HepG2 (cell line): ENCODE results near the gene TMEM130. TPM values are rescaled to one million over a fixed set of nuclear protein-coding genes. Genes with fewer than 3 reads are reported as not detected.

Experiments used
- ATAC-seq: fragments of 200-7000 bp; cut with Tn5 transposase; 3 replicates; pipeline ENCODE4 v1.9.1; 2020; ENCODE audit warnings: mild to moderate bottlenecking, moderate library complexity
- BruUV-seq: library from RNA; stranded (reverse); fragments of 400-500 nt; replicated peaks from 2 replicates; lab custom pipeline; 2021; lab: Mats Ljungman, UMichigan
- CTCF ChIA-PET: fragments of 300-600 bp; formaldehyde crosslinking; extraction: SDS; loops from one replicate; lab custom pipeline; 2021; ENCODE audit warnings: low total read pairs, inconsistent platforms, low intra/inter-chr PET ratio; lab: Yijun Ruan, JAX
- POLR2A ChIA-PET: fragments of 350-600 bp; sonication (Branson Sonifier 250); formaldehyde crosslinking; loops from one replicate; lab custom pipeline; 2020; ENCODE audit warnings: antibody characterized with exemption, inconsistent platforms; lab: Yijun Ruan, JAX
- DNase-seq: peaks from one replicate; pipeline ENCODE4 v3.0.0-alpha.2; 2015; ENCODE audit warnings: low spot score
- FAIRE-seq: peaks from 3 replicates; lab custom pipeline; 2011; peaks lifted over from hg19 to GRCh38; lab: Jason Lieb, UNC
- H2AFZ ChIP-seq: one replicate; pipeline ENCODE4 v1.6.1; 2011; ENCODE audit warnings: low read length, inconsistent platforms
- H3K27ac ChIP-seq: fragments of 300-600 bp; 3 replicates; pipeline ENCODE4 v1.8.0; 2011; ENCODE audit warnings: mixed run types, mild to moderate bottlenecking, mixed read lengths, low read length, inconsistent platforms; ENCODE audit not compliant: insufficient read depth; ENCODE audit errors: extremely low read length
- H3K27me3 ChIP-seq, 2 experiments: fragments of 200-600 bp in 1 of 2; 2 replicates in 1 of 2; 3 replicates in 1 of 2; pipeline versions ENCODE4 v1.6.0 to v1.8.0; 2011; ENCODE audit warnings: low read length in 2 of 2, mild to moderate bottlenecking in 2 of 2, moderate library complexity in 2 of 2, inconsistent platforms in 1 of 2; ENCODE audit not compliant: insufficient read depth in 2 of 2, control insufficient read depth in 1 of 2
- H3K36me3 ChIP-seq, 2 experiments: fragments of 200-600 bp in 1 of 2; replicated peaks in 1 of 2; 2 replicates in 1 of 2; 3 replicates in 1 of 2; pipeline versions ENCODE4 v1.5.1 to v1.8.0; 2011; ENCODE audit warnings: low read length in 2 of 2, inconsistent platforms in 1 of 2; ENCODE audit not compliant: insufficient read depth in 2 of 2, control insufficient read depth in 1 of 2
- H3K4me1 ChIP-seq: 2 replicates; pipeline ENCODE4 v1.5.1; 2012; ENCODE audit warnings: low read length, inconsistent platforms; ENCODE audit not compliant: insufficient read depth
- H3K4me2 ChIP-seq: 2 replicates; pipeline ENCODE4 v1.6.0; 2011; ENCODE audit warnings: low read depth, low read length, inconsistent platforms
- H3K4me3 ChIP-seq, 3 experiments: fragments of 200-600 bp in 1 of 3; sonication (generic), shearing (Covaris generic) in 1 of 3; replicated peaks in 1 of 3; 2 replicates each; pipeline ENCODE4 v1.5.1; 2011 to 2016; ENCODE audit warnings: low read length in 3 of 3, inconsistent platforms in 2 of 3, low read depth in 2 of 3, mild to moderate bottlenecking in 2 of 3, control low read depth in 1 of 3, mixed read lengths in 1 of 3; ENCODE audit not compliant: insufficient read depth in 1 of 3
- H3K79me2 ChIP-seq: one replicate; pipeline ENCODE4 v1.6.1; 2011; ENCODE audit warnings: low read length, inconsistent platforms; ENCODE audit not compliant: insufficient read depth
- H3K9ac ChIP-seq: 2 replicates; pipeline ENCODE4 v1.6.0; 2011; ENCODE audit warnings: mild to moderate bottlenecking, low read depth, low read length, inconsistent platforms; ENCODE audit not compliant: insufficient read depth
- H3K9me3 ChIP-seq: 2 replicates; pipeline ENCODE4 v1.5.1; 2012; ENCODE audit warnings: mild to moderate bottlenecking, low read length
- H4K20me1 ChIP-seq: 2 replicates; pipeline ENCODE4 v1.6.0; 2011; ENCODE audit warnings: inconsistent platforms, mild to moderate bottlenecking, low read length, moderate library complexity; ENCODE audit not compliant: insufficient read depth
- IRF2 ChIP-seq: IDR thresholded peaks from 2 replicates; pipeline ENCODE4 v1.6.1; 2018; ENCODE audit warnings: missing genetic modification reagents, missing compliant biosample characterization
- MATR3 ChIP-seq: sonication (generic); formaldehyde crosslinking; IDR thresholded peaks from 2 replicates; pipeline ENCODE4 v1.4.0; 2020; ENCODE audit warnings: missing genetic modification reagents
- MEIS2 ChIP-seq: sonication (generic); formaldehyde crosslinking; IDR thresholded peaks from 2 replicates; pipeline ENCODE4 v1.9.0; 2021; ENCODE audit warnings: mild to moderate bottlenecking, missing genetic modification reagents
- NR2F6 ChIP-seq, 2 experiments: IDR thresholded peaks; 2 replicates each; pipeline ENCODE4 v1.6.1; 2016; ENCODE audit warnings: antibody characterized with exemption in 1 of 2, mild to moderate bottlenecking in 1 of 2
- SALL1 ChIP-seq: sonication (generic); formaldehyde crosslinking; IDR thresholded peaks from 2 replicates; pipeline ENCODE4 v1.8.0; 2022; ENCODE audit warnings: mild to moderate bottlenecking, missing genetic modification reagents
- ZBTB20 ChIP-seq: sonication (generic); formaldehyde crosslinking; IDR thresholded peaks from 2 replicates; pipeline ENCODE4 v1.8.1; 2023; ENCODE audit warnings: missing genetic modification reagents, low read depth, mild to moderate bottlenecking, borderline replicate concordance
- ZNF891 ChIP-seq: sonication (generic); formaldehyde crosslinking; IDR thresholded peaks from 2 replicates; pipeline ENCODE4 v1.5.0; 2020; ENCODE audit warnings: mild to moderate bottlenecking, missing genetic modification reagents
- WGBS: methylation state at CpG from one replicate; pipeline ENCODE4 v1.1.6; 2017; ENCODE audit warnings: low lambda C conversion rate; 5-methylcytosine and 5-hydroxymethylcytosine counted together
- in situ Hi-C: cut with HindIII; loops from 2 replicates; pipeline ENCODE4 v1.10.0; 2017; ENCODE audit warnings: low pct_unique_long_range_greater_than_20kb; ENCODE audit not compliant: extremely low pct_ligation_motif_present
- intact Hi-C: fragments of 100-400 bp; cut with micrococcal nuclease; formaldehyde crosslinking; loops from one replicate; pipeline ENCODE4 v1.10.0; 2022; ENCODE audit not compliant: unreplicated experiment
- polyA plus RNA-seq, 8 experiments: library from polyadenylated mRNA; depleted of rRNA in 3 of 8; stranded (reverse) in 7 of 8; unstranded in 1 of 8; fragments of >200 nt; fragmentation: Illumina TruSeq in 4 of 8; extraction: Trizol in 4 of 8; gene quantifications; 2 replicates each; pipeline versions ENCODE4 v1.2.1 to v1.2.3, GENCODE V29; 2011 to 2016; ENCODE audit warnings: low read depth in 4 of 8, missing spikeins in 1 of 8, mixed read lengths in 1 of 8; ENCODE audit not compliant: insufficient read depth in 1 of 8
- total RNA-seq, 5 experiments: library from RNA; depleted of rRNA; stranded (reverse); fragments of >200 nt; fragmentation: Illumina TruSeq; extraction: Trizol; gene quantifications; 2 replicates each; pipeline ENCODE4 v1.2.3, GENCODE V29; 2016; ENCODE audit warnings: low read depth in 1 of 5
- TF ChIP-seq, protein P1 (sequence below): sonication (generic); formaldehyde crosslinking; IDR thresholded peaks from 2 replicates; pipeline ENCODE4 v1.4.0; 2020; ENCODE audit warnings: mild to moderate bottlenecking, missing genetic modification reagents, borderline replicate concordance
- TF ChIP-seq, protein P2 (sequence below): IDR thresholded peaks from 2 replicates; pipeline ENCODE4 v1.6.1; 2016; ENCODE audit warnings: missing genetic modification reagents, missing compliant biosample characterization
- TF ChIP-seq, protein P3 (sequence below): sonication (generic); formaldehyde crosslinking; IDR thresholded peaks from 2 replicates; pipeline ENCODE4 v1.4.0; 2020; ENCODE audit warnings: missing genetic modification reagents
- TF ChIP-seq, protein P4 (sequence below): sonication (generic); formaldehyde crosslinking; IDR thresholded peaks from 2 replicates; pipeline ENCODE4 v1.8.1; 2022; ENCODE audit warnings: low read depth, mild to moderate bottlenecking, missing genetic modification reagents
- TF ChIP-seq, protein P5 (sequence below): sonication (generic); formaldehyde crosslinking; IDR thresholded peaks from 2 replicates; pipeline ENCODE4 v1.5.0; 2020; ENCODE audit warnings: missing genetic modification reagents, mild to moderate bottlenecking, borderline replicate concordance
- TF ChIP-seq, protein P6 (sequence below): sonication (generic); formaldehyde crosslinking; IDR thresholded peaks from 2 replicates; pipeline ENCODE4 v1.5.0; 2020; ENCODE audit warnings: missing genetic modification reagents
- TF ChIP-seq, protein P7 (sequence below): sonication (generic); formaldehyde crosslinking; IDR thresholded peaks from 2 replicates; pipeline ENCODE4 v1.8.1; 2022; ENCODE audit warnings: mild to moderate bottlenecking, missing genetic modification reagents

The TMEM130 gene
- total and polyA plus RNA-seq, 2 of the 13 experiments (the other 11 are each of a cell fraction or from before 2014, with no cell fraction given), result not detected

DNA sequence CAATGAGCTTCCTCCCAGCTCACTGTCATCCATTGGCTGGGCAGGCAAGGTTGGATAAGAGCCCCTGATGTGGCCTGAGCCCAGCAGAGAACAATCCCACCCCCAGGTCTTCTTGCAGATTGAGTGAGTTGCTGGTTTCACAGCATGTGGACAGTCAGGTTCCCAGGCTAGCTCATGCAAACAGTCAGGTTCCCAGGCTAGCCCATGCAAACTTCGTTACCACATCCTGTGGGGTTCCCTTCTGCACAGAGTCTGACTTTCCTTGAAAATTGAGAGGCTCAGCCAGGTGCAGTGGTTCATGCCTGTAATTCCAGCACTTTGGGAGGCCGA, 67.1 kb downstream of the TMEM130 start:
- in situ Hi-C loops, result no loop called here
- FAIRE-seq (no peak), DNase-seq (no peak), ATAC-seq (no peak)
- intact Hi-C loops, result no loop called here
- H3K36me3 ChIP-seq, result no peaks in the 10 kb centered on the region
- H3K9me3 ChIP-seq, result peaks cover 13% of the 10 kb centered on the region; the same call in 1 of the 2 replicates
- H3K4me2 ChIP-seq, result no peak overlapping the region
- H3K4me1 ChIP-seq, result no peaks in the 10 kb centered on the region
- H3K9ac ChIP-seq, result no peak overlapping the region
- H3K27me3 ChIP-seq, result peaks cover 0 to 6% of the 10 kb centered on the region in 2 experiments; a peak in 1 of 5 replicates
- H3K79me2 ChIP-seq, result no peaks in the 10 kb centered on the region
- no peaks in the 10 kb centered on the region for H4K20me1 ChIP-seq
- CTCF ChIA-PET, result no interaction called here
- WGBS, result 31% methylated on average over 2 of the region's 2 CpGs
- POLR2A ChIA-PET, result no interaction called here
- no peak overlapping the region for H2AFZ ChIP-seq
- no peak overlapping the region for H3K4me3 ChIP-seq
- no peak overlapping the region for H3K27ac ChIP-seq
- no TSS peak for BruUV-seq
- no peak for TF ChIP-seq IRF2
- TF ChIP-seq, protein P1, sequence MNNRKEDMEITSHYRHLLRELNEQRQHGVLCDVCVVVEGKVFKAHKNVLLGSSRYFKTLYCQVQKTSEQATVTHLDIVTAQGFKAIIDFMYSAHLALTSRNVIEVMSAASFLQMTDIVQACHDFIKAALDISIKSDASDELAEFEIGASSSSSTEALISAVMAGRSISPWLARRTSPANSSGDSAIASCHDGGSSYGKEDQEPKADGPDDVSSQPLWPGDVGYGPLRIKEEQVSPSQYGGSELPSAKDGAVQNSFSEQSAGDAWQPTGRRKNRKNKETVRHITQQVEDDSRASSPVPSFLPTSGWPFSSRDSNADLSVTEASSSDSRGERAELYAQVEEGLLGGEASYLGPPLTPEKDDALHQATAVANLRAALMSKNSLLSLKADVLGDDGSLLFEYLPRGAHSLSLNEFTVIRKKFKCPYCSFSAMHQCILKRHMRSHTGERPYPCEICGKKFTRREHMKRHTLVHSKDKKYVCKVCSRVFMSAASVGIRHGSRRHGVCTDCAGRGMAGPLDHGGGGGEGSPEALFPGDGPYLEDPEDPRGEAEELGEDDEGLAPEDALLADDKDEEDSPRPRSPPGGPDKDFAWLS (CRISPR knock-in tag), result no peak
- TF ChIP-seq, protein P2, sequence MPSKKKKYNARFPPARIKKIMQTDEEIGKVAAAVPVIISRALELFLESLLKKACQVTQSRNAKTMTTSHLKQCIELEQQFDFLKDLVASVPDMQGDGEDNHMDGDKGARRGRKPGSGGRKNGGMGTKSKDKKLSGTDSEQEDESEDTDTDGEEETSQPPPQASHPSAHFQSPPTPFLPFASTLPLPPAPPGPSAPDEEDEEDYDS (CRISPR knock-in tag), result no peak
- TF ChIP-seq SALL1 (CRISPR knock-in tag), result no peak
- no peak for TF ChIP-seq ZNF891
- TF ChIP-seq, protein P3, sequence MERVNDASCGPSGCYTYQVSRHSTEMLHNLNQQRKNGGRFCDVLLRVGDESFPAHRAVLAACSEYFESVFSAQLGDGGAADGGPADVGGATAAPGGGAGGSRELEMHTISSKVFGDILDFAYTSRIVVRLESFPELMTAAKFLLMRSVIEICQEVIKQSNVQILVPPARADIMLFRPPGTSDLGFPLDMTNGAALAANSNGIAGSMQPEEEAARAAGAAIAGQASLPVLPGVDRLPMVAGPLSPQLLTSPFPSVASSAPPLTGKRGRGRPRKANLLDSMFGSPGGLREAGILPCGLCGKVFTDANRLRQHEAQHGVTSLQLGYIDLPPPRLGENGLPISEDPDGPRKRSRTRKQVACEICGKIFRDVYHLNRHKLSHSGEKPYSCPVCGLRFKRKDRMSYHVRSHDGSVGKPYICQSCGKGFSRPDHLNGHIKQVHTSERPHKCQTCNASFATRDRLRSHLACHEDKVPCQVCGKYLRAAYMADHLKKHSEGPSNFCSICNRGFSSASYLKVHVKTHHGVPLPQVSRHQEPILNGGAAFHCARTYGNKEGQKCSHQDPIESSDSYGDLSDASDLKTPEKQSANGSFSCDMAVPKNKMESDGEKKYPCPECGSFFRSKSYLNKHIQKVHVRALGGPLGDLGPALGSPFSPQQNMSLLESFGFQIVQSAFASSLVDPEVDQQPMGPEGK (CRISPR knock-in tag), result no peak
- TF ChIP-seq, protein P4, sequence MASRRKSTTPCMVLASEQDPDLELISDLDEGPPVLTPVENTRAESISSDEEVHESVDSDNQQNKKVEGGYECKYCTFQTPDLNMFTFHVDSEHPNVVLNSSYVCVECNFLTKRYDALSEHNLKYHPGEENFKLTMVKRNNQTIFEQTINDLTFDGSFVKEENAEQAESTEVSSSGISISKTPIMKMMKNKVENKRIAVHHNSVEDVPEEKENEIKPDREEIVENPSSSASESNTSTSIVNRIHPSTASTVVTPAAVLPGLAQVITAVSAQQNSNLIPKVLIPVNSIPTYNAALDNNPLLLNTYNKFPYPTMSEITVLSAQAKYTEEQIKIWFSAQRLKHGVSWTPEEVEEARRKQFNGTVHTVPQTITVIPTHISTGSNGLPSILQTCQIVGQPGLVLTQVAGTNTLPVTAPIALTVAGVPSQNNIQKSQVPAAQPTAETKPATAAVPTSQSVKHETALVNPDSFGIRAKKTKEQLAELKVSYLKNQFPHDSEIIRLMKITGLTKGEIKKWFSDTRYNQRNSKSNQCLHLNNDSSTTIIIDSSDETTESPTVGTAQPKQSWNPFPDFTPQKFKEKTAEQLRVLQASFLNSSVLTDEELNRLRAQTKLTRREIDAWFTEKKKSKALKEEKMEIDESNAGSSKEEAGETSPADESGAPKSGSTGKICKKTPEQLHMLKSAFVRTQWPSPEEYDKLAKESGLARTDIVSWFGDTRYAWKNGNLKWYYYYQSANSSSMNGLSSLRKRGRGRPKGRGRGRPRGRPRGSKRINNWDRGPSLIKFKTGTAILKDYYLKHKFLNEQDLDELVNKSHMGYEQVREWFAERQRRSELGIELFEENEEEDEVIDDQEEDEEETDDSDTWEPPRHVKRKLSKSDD (CRISPR knock-in tag), result no peak
- no peak for TF ChIP-seq MEIS2 (CRISPR knock-in tag)
- TF ChIP-seq ZBTB20 (CRISPR knock-in tag), result no peak
- TF ChIP-seq, protein P5, sequence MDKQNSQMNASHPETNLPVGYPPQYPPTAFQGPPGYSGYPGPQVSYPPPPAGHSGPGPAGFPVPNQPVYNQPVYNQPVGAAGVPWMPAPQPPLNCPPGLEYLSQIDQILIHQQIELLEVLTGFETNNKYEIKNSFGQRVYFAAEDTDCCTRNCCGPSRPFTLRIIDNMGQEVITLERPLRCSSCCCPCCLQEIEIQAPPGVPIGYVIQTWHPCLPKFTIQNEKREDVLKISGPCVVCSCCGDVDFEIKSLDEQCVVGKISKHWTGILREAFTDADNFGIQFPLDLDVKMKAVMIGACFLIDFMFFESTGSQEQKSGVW (CRISPR knock-in tag), result no peak
- no peak for TF ChIP-seq MATR3
- no peak for TF ChIP-seq NR2F6 (IDR thresholded peaks at IDR 0.05)
- no peak for TF ChIP-seq NR2F6 (CRISPR knock-in tag; IDR thresholded peaks at IDR 0.05)
- TF ChIP-seq, protein P6, sequence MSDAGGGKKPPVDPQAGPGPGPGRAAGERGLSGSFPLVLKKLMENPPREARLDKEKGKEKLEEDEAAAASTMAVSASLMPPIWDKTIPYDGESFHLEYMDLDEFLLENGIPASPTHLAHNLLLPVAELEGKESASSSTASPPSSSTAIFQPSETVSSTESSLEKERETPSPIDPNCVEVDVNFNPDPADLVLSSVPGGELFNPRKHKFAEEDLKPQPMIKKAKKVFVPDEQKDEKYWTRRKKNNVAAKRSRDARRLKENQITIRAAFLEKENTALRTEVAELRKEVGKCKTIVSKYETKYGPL (CRISPR knock-in tag), result no peak
- TF ChIP-seq, protein P7, sequence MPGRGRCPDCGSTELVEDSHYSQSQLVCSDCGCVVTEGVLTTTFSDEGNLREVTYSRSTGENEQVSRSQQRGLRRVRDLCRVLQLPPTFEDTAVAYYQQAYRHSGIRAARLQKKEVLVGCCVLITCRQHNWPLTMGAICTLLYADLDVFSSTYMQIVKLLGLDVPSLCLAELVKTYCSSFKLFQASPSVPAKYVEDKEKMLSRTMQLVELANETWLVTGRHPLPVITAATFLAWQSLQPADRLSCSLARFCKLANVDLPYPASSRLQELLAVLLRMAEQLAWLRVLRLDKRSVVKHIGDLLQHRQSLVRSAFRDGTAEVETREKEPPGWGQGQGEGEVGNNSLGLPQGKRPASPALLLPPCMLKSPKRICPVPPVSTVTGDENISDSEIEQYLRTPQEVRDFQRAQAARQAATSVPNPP (CRISPR knock-in tag), result no peak
